GM11168 (cell line): ENCODE data around the gene RNF217.
"Not testable (repeated sequence)": the region's sequence is repeated elsewhere in the genome, so short reads cannot be mapped to it uniquely, and the experiment has no call there.

Experiments used
- in situ Hi-C: fragments of 300-500 bp; cut with MboI; formaldehyde crosslinking; loops from one replicate; pipeline ENCODE4 v1.12.0; 2022; ENCODE audit warnings: low sequenced_read_pairs; ENCODE audit not compliant: unreplicated experiment

RNF217 gene

DNA sequence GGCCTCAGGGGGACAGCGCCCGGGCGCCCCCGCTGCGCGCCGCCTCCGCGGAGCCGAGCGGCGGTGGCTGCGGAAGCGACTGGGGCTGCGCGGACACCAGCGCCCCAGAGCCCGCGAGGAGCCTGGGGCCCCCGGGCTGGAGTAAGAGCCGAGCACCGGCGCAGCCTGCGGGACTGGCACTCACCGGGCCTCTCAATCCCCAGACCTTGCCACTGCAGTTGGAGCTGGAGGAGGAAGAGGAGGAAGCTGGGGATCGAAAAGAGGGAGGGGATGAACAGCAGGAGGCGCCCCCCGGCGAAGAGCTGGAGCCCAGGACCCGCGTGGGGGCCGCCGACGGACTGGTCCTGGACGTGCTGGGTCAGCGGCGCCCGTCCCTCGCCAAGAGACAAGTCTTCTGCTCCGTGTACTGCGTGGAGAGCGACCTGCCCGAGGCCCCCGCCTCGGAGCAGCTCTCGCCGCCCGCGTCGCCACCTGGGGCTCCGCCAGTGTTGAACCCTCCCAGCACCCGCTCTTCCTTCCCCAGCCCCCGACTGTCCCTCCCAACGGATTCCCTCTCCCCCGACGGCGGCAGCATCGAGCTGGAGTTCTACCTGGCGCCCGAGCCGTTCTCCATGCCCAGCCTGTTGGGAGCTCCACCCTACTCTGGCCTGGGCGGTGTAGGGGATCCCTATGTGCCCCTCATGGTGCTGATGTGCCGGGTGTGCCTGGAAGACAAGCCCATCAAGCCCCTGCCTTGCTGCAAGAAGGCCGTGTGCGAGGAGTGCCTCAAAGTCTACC, 590 bp downstream of the RNF217 start:
- in situ Hi-C loops = no loop called here

GRCh38 chr6:124963416-124963785, 1.2 kb downstream of the RNF217 start:
- in situ Hi-C loops = no loop called here

GRCh38 chr6:124963831-124964763, 1.9 kb downstream of the RNF217 start:
- in situ Hi-C loops = no loop called here

GRCh38 chr6:124964764-124965105, 2.5 kb downstream of the RNF217 start:
- in situ Hi-C loops = no loop called here

GRCh38 chr6:124965424-124965850, 3.2 kb downstream of the RNF217 start:
- in situ Hi-C loops = not testable (repeated sequence)

DNA sequence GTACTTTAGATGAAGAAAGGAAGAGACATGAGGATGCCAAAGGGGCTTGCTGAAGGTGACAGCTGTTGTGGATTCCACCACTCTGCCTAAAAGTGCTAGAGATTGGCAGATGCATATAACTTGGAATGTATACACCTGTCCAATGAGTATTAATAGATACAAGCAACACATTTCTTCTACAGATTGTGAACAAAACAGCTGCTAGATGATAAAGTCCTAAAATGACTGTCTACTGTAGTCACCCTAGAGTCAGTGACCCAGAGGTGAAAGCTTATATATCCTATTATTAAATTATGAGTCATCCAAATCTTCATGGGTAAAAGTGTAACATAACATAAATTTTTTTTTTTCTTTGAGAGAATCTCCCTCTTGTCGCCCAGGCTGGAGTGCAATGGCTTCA, 5.2 kb downstream of the RNF217 start:
- in situ Hi-C loops = no loop called here

DNA sequence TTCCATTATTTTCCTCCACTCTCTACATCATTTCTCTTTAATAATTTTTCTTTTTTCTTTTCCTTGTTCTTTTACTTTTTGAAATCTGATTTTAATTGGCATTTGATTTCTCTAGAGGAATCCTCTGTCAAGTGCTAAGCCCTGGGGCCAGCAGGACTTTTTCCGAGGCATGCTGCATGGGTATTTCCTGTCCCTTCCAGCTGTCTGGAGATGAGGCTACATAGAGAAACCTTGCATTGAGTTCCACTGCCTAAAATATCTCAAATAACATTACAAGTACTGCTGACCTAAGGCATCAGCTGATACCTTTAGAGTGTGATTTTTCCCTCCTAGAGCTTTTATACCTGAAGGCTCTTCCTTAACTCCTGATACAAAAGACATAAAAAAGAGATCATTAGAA, 6.2 kb downstream of the RNF217 start:
- in situ Hi-C loops = no loop called here

- in situ Hi-C loops = no loop called here
Measured at GRCh38 chr6:124970243-124970642, 8.0 kb downstream of the RNF217 start.

DNA sequence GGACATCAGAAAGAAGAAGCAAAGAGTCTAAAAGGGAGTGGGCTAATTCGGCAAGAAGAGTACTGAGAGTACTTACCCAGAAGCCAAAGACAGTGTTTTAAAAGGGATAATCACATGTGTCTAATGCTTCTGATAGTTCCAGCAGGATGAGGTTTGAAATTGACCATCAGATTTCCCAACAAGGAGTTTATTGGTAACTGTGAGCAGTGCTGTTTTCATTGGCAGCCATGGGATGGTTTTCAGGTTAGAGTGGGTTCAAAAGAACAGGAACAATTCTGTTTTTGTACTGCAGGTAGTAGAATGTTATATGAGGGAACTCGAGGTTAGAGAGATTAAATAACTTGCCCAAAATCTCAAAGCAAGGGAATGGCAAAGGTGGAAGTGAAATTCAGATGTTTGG, 8.5 kb downstream of the RNF217 start:
- in situ Hi-C loops = no loop called here

GRCh38 chr6:124973780-124974179, 11.5 kb downstream of the RNF217 start:
- in situ Hi-C loops = no loop called here

DNA sequence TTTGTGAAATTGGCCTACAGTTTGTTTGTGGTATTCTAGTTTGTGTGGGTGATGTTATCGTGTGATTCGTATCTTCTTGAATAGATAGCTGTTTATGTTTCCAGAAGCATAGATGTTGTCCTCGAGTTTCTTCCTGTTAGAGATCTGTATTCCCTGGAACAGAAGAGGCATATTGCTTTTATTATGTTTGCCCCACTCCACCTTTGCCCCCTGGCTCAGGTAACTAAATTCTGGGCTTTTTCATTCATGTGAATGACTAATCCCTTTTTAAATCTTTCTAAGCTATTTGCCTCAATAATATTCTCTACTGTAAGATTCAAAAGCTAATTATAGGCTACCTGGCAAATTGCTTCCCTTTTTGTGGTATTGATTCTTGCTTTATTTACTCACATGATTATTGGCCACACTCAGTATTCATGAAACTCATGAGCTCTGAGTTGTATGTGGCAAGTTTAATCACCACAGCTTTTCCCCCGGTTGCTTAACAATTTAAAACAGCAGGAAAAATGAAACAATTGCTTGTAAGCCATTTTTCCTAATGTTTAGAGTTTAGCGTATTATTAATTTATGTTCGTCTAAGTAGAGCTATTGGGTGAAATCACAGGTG, 12.6 kb downstream of the RNF217 start:
- in situ Hi-C loops = no loop called here

- in situ Hi-C loops = no loop called here
Measured at GRCh38 chr6:124977067-124977908, 15.1 kb downstream of the RNF217 start.

DNA sequence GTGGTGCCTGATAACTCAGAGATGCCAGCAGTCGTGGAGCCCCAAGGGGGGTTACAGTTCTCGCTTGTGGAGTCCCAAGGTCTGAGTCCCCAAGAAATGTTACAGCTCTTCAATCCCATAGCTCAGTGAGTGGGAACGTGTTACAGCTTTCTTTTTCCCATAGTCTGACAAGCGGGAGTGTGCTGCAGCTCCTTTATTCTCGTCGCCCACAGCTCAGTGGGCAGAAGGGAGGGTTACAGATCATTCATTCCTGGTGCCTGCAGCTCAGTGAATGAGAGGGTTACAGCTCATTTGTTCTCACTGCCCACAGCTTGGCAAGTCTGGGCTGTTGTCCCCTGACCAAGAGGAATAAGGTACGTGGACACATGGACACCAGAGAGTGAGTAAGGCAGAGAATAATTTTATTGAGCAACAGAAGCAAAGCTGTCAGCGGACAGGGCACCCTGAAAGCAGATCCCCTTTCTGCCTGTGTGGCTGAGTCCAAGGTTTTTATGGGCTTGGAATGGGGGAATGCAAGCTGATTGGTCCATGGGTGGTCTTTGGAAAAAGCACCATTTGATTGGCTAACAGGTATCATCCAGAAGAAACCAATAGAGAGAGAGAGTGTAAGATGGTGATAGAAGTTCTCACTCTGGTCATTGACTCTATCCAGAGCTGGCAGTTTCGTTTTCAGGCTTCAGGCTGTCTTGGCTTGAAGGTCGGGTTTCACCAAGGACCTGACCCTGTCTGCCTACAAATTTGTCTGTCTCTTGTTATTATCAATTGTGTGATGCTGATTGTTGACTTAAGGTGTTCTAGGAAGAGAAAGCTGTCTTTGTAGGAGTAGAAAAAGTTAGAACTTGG, 16.4 kb downstream of the RNF217 start:
- in situ Hi-C loops = no loop called here

GRCh38 chr6:124979294-124979678, 17.0 kb downstream of the RNF217 start:
- in situ Hi-C loops = no loop called here

DNA sequence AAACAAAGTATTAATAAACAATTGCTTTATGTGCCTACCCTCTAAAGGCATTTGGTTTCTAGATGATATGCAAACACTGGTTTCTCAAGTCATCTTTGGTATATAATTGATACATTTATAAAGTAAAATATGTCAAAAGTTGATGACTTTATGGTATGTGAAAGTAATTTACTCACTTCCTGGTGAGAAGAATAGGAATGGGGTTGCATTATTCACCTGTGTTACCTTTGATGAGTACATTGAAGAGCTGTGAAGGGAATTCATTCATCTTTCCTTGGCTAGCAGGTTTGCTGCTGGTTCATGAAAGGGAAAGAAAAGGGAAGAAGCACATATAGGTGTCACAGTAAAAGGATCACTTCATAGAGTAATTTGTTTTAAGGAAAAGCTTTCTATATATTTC, 20.4 kb downstream of the RNF217 start:
- in situ Hi-C loops = no loop called here

DNA sequence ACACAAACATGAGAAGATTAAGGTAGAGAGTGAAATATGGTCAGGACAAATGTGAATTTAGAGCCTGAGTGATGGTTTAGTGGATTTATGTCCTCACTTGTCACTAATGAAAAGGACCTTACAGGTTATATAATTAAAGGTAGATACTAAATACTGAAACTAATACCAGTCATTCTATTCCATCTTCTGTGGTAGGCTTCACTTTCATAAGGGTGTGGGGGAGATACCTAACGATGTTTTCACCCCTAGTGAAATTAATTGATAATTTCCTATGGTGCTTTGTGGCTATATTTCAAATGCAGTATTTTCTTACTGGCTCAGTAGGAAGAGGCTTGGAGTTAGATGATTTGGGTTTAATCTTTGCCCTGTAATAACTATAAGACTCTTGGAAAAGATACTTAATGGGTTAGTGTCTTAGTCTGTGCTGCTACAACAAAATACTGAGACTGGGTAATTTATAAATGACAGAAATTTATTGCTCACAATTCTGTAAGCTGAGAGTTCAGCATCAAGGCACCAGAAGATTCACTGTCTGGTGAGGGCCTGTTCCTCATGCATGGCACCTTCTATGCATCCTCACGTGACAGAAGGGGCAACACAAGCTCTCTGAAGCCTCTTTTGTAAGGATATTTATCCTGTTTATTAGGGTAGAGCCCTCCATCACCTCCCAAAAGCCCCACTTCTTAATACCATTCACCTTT, 21.3 kb downstream of the RNF217 start:
- in situ Hi-C loops = no loop called here

DNA sequence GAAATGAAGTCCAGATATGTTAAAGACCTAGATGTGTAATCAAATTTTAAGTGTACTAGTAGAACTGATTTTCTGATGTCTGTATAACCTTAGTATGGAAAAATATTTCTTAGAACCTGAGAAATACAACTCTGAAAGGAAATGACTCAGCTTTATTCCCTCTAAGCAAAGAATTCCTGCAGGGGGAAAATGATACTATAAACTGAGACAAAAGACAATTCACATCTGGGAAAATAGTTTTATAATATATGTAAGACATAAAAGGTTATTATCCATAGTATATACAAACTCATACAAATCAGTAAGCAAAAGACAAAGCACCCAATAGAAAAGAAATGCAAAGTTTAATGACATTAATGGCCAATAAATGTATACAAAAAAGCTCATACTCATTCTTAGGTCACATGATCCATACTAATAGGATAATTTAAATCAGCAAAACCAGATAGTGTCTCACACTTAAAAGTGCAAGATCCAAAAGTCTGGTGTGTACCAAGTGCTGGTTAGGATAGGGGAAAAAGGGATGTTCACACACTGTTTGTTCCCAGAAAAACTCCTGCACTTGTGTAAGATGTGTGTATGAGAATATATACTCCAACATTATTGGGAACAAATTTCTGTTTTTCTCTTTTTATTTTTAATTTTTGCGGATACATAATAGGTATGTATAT, 22.6 kb downstream of the RNF217 start:
- in situ Hi-C loops = no loop called here

- in situ Hi-C loops = no loop called here
Measured at GRCh38 chr6:124986164-124986563, 23.9 kb downstream of the RNF217 start.
